Keratinocyte (primary cell): Measurements from ENCODE around the gene ASB4. TPM values are rescaled to one million over a fixed set of nuclear protein-coding genes. Genes with fewer than 3 reads are reported as not detected.

ENCODE experiments used
- DNase-seq: peaks from one replicate; pipeline ENCODE4 v3.0.0-alpha.2; 2011; ENCODE audit warnings: low read depth, missing footprints, low spot score
- FAIRE-seq: peaks from 2 replicates; lab custom pipeline; 2011; peaks lifted over from hg19 to GRCh38; lab: Jason Lieb, UNC
- H2AFZ ChIP-seq: 2 replicates; pipeline ENCODE4 v1.6.0; 2012; ENCODE audit warnings: low read length, control low read depth, inconsistent platforms; ENCODE audit not compliant: control insufficient read depth
- H3K27ac ChIP-seq: 2 replicates; pipeline ENCODE4 v1.5.1; 2011; ENCODE audit warnings: low read length; ENCODE audit not compliant: control insufficient read depth, insufficient read depth
- H3K27me3 ChIP-seq: 3 replicates; pipeline ENCODE4 v1.6.0; 2011; ENCODE audit warnings: low read length; ENCODE audit not compliant: control insufficient read depth, insufficient read depth; ENCODE audit errors: extremely low read depth
- H3K36me3 ChIP-seq, 2 experiments: 2 replicates in 1 of 2; 3 replicates in 1 of 2; pipeline ENCODE4 v1.5.1; 2011; ENCODE audit warnings: low read length in 2 of 2, mild to moderate bottlenecking in 1 of 2; ENCODE audit not compliant: control insufficient read depth in 2 of 2, insufficient read depth in 2 of 2; ENCODE audit errors: extremely low read depth in 1 of 2
- H3K4me1 ChIP-seq: 3 replicates; pipeline ENCODE4 v1.5.1; 2011; ENCODE audit warnings: low read length; ENCODE audit not compliant: control insufficient read depth, insufficient read depth; ENCODE audit errors: extremely low read depth
- H3K4me2 ChIP-seq: 3 replicates; pipeline ENCODE4 v1.6.0; 2011; ENCODE audit warnings: low read depth, low read length; ENCODE audit not compliant: control insufficient read depth, insufficient read depth; ENCODE audit errors: extremely low read depth
- H3K4me3 ChIP-seq, 3 experiments: fragments of 200-600 bp in 1 of 3; sonication (generic) in 1 of 3; 2 replicates in 2 of 3; 3 replicates in 1 of 3; pipeline ENCODE4 v1.5.1; 2011 to 2016; ENCODE audit warnings: low read length in 3 of 3, mild to moderate bottlenecking in 3 of 3, control low read depth in 2 of 3, inconsistent platforms in 1 of 3, low read depth in 1 of 3, mixed read lengths in 1 of 3, mixed run types in 1 of 3, moderate library complexity in 1 of 3; ENCODE audit not compliant: control insufficient read depth in 2 of 3, insufficient read depth in 2 of 3; ENCODE audit errors: extremely low read depth in 1 of 3
- H3K79me2 ChIP-seq: 2 replicates; pipeline ENCODE4 v1.6.0; 2012; ENCODE audit warnings: low read length; ENCODE audit not compliant: control insufficient read depth, insufficient read depth
- H3K9ac ChIP-seq: 3 replicates; pipeline ENCODE4 v1.6.0; 2011; ENCODE audit warnings: low read length; ENCODE audit not compliant: control insufficient read depth, insufficient read depth; ENCODE audit errors: extremely low read depth
- H3K9me1 ChIP-seq: 3 replicates; pipeline ENCODE4 v1.6.0; 2011; ENCODE audit warnings: low read length; ENCODE audit not compliant: control insufficient read depth, insufficient read depth; ENCODE audit errors: extremely low read depth
- H3K9me3 ChIP-seq: 2 replicates; pipeline ENCODE4 v1.5.1; 2012; ENCODE audit warnings: low read depth, low read length; ENCODE audit not compliant: control insufficient read depth
- H4K20me1 ChIP-seq: 3 replicates; pipeline ENCODE4 v1.6.0; 2011; ENCODE audit warnings: low read length; ENCODE audit not compliant: control insufficient read depth, insufficient read depth; ENCODE audit errors: extremely low read depth
- EZH2 ChIP-seq: IDR thresholded peaks from one replicate; pipeline ENCODE4 v1.6.1; 2012; ENCODE audit warnings: inconsistent platforms, mild to moderate bottlenecking, low read length, moderate library complexity
- dilution Hi-C: fragments of 300-500 bp; cut with MboI; formaldehyde crosslinking; loops from one replicate; pipeline ENCODE4 v1.7.0; 2020; ENCODE audit warnings: low sequenced_read_pairs; ENCODE audit not compliant: extremely low pct_ligation_motif_present
- polyA plus RNA-seq, 5 experiments: library from polyadenylated mRNA; depleted of rRNA in 3 of 5; stranded (reverse) in 3 of 5; stranded (forward) in 1 of 5; unstranded in 1 of 5; fragments of >200 nt; gene quantifications; 1 replicate in 1 of 5; 2 replicates in 3 of 5; 3 replicates in 1 of 5; pipeline versions ENCODE4 v1.2.1 to v1.2.3, GENCODE V29; 2011 to 2012; ENCODE audit warnings: missing spikeins in 2 of 5, low read depth in 1 of 5, low replicate concordance in 1 of 5
- TF ChIP-seq, protein P1 (sequence below), 3 experiments: IDR thresholded peaks in 1 of 3; conservative IDR thresholded peaks in 1 of 3; optimal IDR thresholded peaks in 1 of 3; 2 replicates in 2 of 3; 3 replicates in 1 of 3; pipeline versions ENCODE3 to v1.5.1; 2011; ENCODE audit warnings: low read length in 3 of 3, mild to moderate bottlenecking in 3 of 3, moderate library complexity in 2 of 3, control low read depth in 1 of 3, inconsistent platforms in 1 of 3; ENCODE audit not compliant: insufficient read depth in 2 of 3; ENCODE audit errors: extremely low read depth in 1 of 3

Gene ASB4
- polyA plus RNA-seq, 1 donor (not counting 4 experiments of a cell fraction or from before 2014, with no cell fraction given) = not detected

GRCh38 chr7:95547361-95548348 lies 61.9 kb downstream of the ASB4 start:
- no peak overlapping the region for H3K4me3 ChIP-seq
- H3K36me3 ChIP-seq = no peaks in the 10 kb centered on the region
- no peaks in the 10 kb centered on the region for H3K79me2 ChIP-seq
- no peaks in the 10 kb centered on the region for H3K9me1 ChIP-seq
- H3K27me3 ChIP-seq = peaks cover 4% of the 10 kb centered on the region
- no peaks in the 10 kb centered on the region for H3K9me3 ChIP-seq
- H3K4me2 ChIP-seq = no peak overlapping the region
- no peak overlapping the region for H2AFZ ChIP-seq
- TF ChIP-seq, protein P1, sequence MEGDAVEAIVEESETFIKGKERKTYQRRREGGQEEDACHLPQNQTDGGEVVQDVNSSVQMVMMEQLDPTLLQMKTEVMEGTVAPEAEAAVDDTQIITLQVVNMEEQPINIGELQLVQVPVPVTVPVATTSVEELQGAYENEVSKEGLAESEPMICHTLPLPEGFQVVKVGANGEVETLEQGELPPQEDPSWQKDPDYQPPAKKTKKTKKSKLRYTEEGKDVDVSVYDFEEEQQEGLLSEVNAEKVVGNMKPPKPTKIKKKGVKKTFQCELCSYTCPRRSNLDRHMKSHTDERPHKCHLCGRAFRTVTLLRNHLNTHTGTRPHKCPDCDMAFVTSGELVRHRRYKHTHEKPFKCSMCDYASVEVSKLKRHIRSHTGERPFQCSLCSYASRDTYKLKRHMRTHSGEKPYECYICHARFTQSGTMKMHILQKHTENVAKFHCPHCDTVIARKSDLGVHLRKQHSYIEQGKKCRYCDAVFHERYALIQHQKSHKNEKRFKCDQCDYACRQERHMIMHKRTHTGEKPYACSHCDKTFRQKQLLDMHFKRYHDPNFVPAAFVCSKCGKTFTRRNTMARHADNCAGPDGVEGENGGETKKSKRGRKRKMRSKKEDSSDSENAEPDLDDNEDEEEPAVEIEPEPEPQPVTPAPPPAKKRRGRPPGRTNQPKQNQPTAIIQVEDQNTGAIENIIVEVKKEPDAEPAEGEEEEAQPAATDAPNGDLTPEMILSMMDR (optimal IDR thresholded peaks at IDR 0.05 in 1 of 3, IDR thresholded peaks at IDR 0.05 in 1 of 3, conservative IDR thresholded peaks at IDR 0.05 in 1 of 3; ENCODE audit: extremely low read depth in 1 of 3, insufficient read depth in 2 of 3, low read length in 3 of 3) = no peak
- no peak for TF ChIP-seq EZH2
- H3K27ac ChIP-seq = no peak overlapping the region
- H4K20me1 ChIP-seq = no peaks in the 10 kb centered on the region
- FAIRE-seq = no peak
- H3K9ac ChIP-seq = no peak overlapping the region
- dilution Hi-C loops = no loop called here
- H3K4me1 ChIP-seq = peaks cover 14% of the 10 kb centered on the region
- DNase-seq = no peak

DNA sequence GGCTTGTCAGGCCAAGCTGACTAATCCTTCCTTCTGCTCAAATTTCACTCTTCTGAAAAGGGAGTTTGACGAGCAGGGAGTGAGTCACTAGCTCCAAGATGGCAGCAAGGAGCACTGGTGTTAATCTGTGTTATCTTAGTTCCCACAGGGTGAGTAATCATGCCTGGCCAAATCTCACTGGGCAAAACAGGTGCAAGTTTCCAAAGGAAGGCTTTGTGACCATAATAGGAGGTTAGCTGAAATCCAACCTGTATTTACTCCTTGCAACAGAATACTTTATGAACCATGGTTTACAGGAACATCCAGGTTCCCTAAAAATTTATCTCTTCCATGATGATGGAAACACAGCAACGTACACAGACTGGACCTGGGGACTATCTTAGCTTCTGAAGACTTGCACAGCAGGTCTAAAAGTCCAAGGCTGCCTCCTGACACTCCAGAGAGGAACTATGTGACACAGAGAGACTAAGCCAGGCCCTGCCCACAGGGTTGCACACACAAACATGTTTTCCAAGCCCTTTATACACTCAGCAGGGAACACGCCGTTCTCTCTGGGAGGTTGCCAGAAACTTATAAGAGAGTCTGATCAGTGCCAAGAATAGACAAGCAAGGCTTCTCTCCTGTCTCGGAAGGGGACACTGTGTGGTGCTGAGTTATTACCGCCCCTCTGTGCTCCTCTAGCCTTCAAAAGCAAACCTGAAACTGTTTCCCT lies 64.2 kb downstream of the ASB4 start:
- Histone ChIP-seq H3K4me2 (no peak overlapping the region), H4K20me1 (no peaks in the 10 kb centered on the region), H3K9ac (no peak overlapping the region), H3K79me2 (no peaks in the 10 kb centered on the region), H3K4me3 (no peak overlapping the region), H2AFZ (no peak overlapping the region), H3K9me1 (no peaks in the 10 kb centered on the region), H3K27ac (no peak overlapping the region), H3K4me1 (peaks cover 14% of the 10 kb centered on the region), H3K9me3 (no peaks in the 10 kb centered on the region), H3K36me3 (no peaks in the 10 kb centered on the region), H3K27me3 (no peaks in the 10 kb centered on the region)
- DNase-seq (no peak), FAIRE-seq (peak; percentile 89)
- TF ChIP-seq EZH2 = no peak
- TF ChIP-seq, protein P1 (optimal IDR thresholded peaks at IDR 0.05 in 1 of 3, IDR thresholded peaks at IDR 0.05 in 1 of 3, conservative IDR thresholded peaks at IDR 0.05 in 1 of 3; ENCODE audit: extremely low read depth in 1 of 3, insufficient read depth in 2 of 3, low read length in 3 of 3) = no peak
- dilution Hi-C loops = no loop called here
